Measurements from ENCODE around the gene ANK3. TPM values are rescaled to one million over a fixed set of nuclear protein-coding genes. Genes with fewer than 3 reads are reported as not detected.
A peak's percentile ranks its signal among the peaks of the same experiment; 100 is the strongest.

The ANK3 gene
- total RNA-seq, 2 donors from 2014 or later, result 65.0 to 79.5 TPM

- WGBS, 2 experiments (ENCODE audit: insufficient coverage in 1 of 2, insufficient read length in 1 of 2), result 67 to 74% methylated on average over 1 of the region's 1 CpG
- Histone ChIP-seq H3K36me3 (ENCODE audit: control insufficient read depth, insufficient read depth, low read length) (no peaks in the 10 kb centered on the region), H3K4me1 (ENCODE audit: control insufficient read depth, insufficient read depth, low read length) (no peaks in the 10 kb centered on the region), H3K27ac (ENCODE audit: low read depth, low read length) (no peak overlapping the region), H3K9ac (ENCODE audit: extremely low read depth, low read length, poor library complexity, severe bottlenecking) (no peak overlapping the region), H3K4me3 (ENCODE audit: low read length) (no peak overlapping the region), H3K27me3 (ENCODE audit: control insufficient read depth, insufficient read depth, low read length, poor library complexity, severe bottlenecking) (no peaks in the 10 kb centered on the region), H3K9me3 (ENCODE audit: control insufficient read depth, low read length) (no peaks in the 10 kb centered on the region)
- H3K4me3 Mint-ChIP-seq, result no peak overlapping the region
- TF ChIP-seq CTCF (conservative IDR thresholded peaks at IDR 0.05), result no peak
- H3K27ac Mint-ChIP-seq, result no peak overlapping the region
- no peaks in the 10 kb centered on the region for H3K36me3 Mint-ChIP-seq (ENCODE audit: low read depth)
- H3K4me1 Mint-ChIP-seq, result peaks cover 20% of the 10 kb centered on the region
- H3K27me3 Mint-ChIP-seq (ENCODE audit: insufficient read depth), result no peaks in the 10 kb centered on the region
- H3K9me3 Mint-ChIP-seq, result no peaks in the 10 kb centered on the region
- DNase-seq, result no peak
These were observed 12.7 kb downstream of the ANK3 start for GRCh38 chr10:60377042-60377352.

- WGBS, 2 experiments (ENCODE audit: insufficient coverage in 1 of 2, insufficient read length in 1 of 2), result 88 to 94% methylated on average over 4 to 6 of the region's 6 CpGs
- no peak overlapping the region for H3K4me3 ChIP-seq (ENCODE audit: low read length)
- no peaks in the 10 kb centered on the region for H3K36me3 ChIP-seq (ENCODE audit: control insufficient read depth, insufficient read depth, low read length)
- no peak for TF ChIP-seq CTCF (conservative IDR thresholded peaks at IDR 0.05)
- Mint-ChIP-seq H3K27ac (no peak overlapping the region), H3K4me1 (peaks cover 20% of the 10 kb centered on the region), H3K9me3 (no peaks in the 10 kb centered on the region), H3K36me3 (ENCODE audit: low read depth) (no peaks in the 10 kb centered on the region), H3K27me3 (ENCODE audit: insufficient read depth) (no peaks in the 10 kb centered on the region), H3K4me3 (no peak overlapping the region)
- H3K27me3 ChIP-seq (ENCODE audit: control insufficient read depth, insufficient read depth, low read length, poor library complexity, severe bottlenecking), result no peaks in the 10 kb centered on the region
- no peak for DNase-seq
- H3K4me1 ChIP-seq (ENCODE audit: control insufficient read depth, insufficient read depth, low read length), result no peaks in the 10 kb centered on the region
- no peaks in the 10 kb centered on the region for H3K9me3 ChIP-seq (ENCODE audit: control insufficient read depth, low read length)
- no peak overlapping the region for H3K27ac ChIP-seq (ENCODE audit: low read depth, low read length)
- no peak overlapping the region for H3K9ac ChIP-seq (ENCODE audit: extremely low read depth, low read length, poor library complexity, severe bottlenecking)
These were observed 13.2 kb downstream of the ANK3 start for GRCh38 chr10:60376221-60377041.

GRCh38 chr10:60375293-60376004, 14.2 kb downstream of the ANK3 start:
- Mint-ChIP-seq H3K9me3 (no peaks in the 10 kb centered on the region), H3K27ac (no peak overlapping the region), H3K4me3 (no peak overlapping the region), H3K36me3 (ENCODE audit: low read depth) (no peaks in the 10 kb centered on the region), H3K27me3 (ENCODE audit: insufficient read depth) (no peaks in the 10 kb centered on the region), H3K4me1 (peaks cover 20% of the 10 kb centered on the region)
- Histone ChIP-seq H3K9me3 (ENCODE audit: control insufficient read depth, low read length) (no peaks in the 10 kb centered on the region), H3K36me3 (ENCODE audit: control insufficient read depth, insufficient read depth, low read length) (no peaks in the 10 kb centered on the region), H3K27me3 (ENCODE audit: control insufficient read depth, insufficient read depth, low read length, poor library complexity, severe bottlenecking) (no peaks in the 10 kb centered on the region), H3K9ac (ENCODE audit: extremely low read depth, low read length, poor library complexity, severe bottlenecking) (no peak overlapping the region), H3K27ac (ENCODE audit: low read depth, low read length) (no peak overlapping the region), H3K4me3 (ENCODE audit: low read length) (no peak overlapping the region), H3K4me1 (ENCODE audit: control insufficient read depth, insufficient read depth, low read length) (no peaks in the 10 kb centered on the region)
- TF ChIP-seq CTCF (conservative IDR thresholded peaks at IDR 0.05), result no peak
- peak; percentile 59 for DNase-seq
- WGBS, 2 experiments (ENCODE audit: insufficient coverage in 1 of 2, insufficient read length in 1 of 2), result 91 to 92% methylated on average over 3 to 5 of the region's 5 CpGs
